ENCODE results near the gene CYP4F12.
A peak's percentile ranks its signal among the peaks of the same experiment; 100 is the strongest.

The CYP4F12 gene

GRCh38 chr19:15642807-15643206, 30.1 kb upstream of the CYP4F12 start:
- Histone ChIP-seq H3K4me3 (replicated peaks; ENCODE audit: insufficient read depth, low read length) (no peak overlapping the region; the same call in 1 of the 2 replicates), H3K27me3 (ENCODE audit: insufficient read depth, poor library complexity, severe bottlenecking) (no peaks in the 10 kb centered on the region), H3K27ac (replicated peaks) (peak overlapping the region; percentile 89)
- no peak for DNase-seq (ENCODE audit: low read depth in 1 of 2, low spot score in 1 of 2)
- TF ChIP-seq POLR2AphosphoS5 (IDR thresholded peaks at IDR 0.05; ENCODE audit: low read depth): no peak
- no peak for TF ChIP-seq GABPA (IDR thresholded peaks at IDR 0.05; ENCODE audit: low read depth)
- no peak for TF ChIP-seq SPI1 (IDR thresholded peaks at IDR 0.05; ENCODE audit: borderline replicate concordance, low read depth)
- no peak for TF ChIP-seq REST (IDR thresholded peaks at IDR 0.05; ENCODE audit: insufficient replicate concordance, low read depth)
- TF ChIP-seq, protein P1, sequence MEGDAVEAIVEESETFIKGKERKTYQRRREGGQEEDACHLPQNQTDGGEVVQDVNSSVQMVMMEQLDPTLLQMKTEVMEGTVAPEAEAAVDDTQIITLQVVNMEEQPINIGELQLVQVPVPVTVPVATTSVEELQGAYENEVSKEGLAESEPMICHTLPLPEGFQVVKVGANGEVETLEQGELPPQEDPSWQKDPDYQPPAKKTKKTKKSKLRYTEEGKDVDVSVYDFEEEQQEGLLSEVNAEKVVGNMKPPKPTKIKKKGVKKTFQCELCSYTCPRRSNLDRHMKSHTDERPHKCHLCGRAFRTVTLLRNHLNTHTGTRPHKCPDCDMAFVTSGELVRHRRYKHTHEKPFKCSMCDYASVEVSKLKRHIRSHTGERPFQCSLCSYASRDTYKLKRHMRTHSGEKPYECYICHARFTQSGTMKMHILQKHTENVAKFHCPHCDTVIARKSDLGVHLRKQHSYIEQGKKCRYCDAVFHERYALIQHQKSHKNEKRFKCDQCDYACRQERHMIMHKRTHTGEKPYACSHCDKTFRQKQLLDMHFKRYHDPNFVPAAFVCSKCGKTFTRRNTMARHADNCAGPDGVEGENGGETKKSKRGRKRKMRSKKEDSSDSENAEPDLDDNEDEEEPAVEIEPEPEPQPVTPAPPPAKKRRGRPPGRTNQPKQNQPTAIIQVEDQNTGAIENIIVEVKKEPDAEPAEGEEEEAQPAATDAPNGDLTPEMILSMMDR (IDR thresholded peaks at IDR 0.05; ENCODE audit: insufficient read depth, low read length): no peak

DNA sequence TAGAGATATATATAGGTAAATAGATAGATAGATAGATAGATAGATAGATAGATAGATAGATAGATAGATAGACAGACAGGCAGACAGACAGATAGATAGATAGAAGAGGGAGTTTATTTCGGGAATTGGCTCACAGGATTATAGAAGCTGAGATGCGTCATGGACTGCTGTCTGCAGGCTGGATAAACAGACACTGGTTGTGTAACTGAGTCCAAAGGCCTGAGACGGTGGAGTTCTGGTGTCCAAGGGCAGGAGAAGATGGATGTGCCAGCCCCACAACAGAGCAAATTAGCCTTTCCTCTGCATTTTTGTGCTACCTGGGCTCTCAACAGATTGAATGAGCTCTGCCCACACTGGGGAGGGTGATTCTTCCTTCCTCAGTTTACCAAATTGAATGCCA, 29.5 kb upstream of the CYP4F12 start:
- no peak for DNase-seq (ENCODE audit: low read depth in 1 of 2, low spot score in 1 of 2)
- TF ChIP-seq POLR2AphosphoS5 (IDR thresholded peaks at IDR 0.05; ENCODE audit: low read depth) (no peak), SPI1 (IDR thresholded peaks at IDR 0.05; ENCODE audit: borderline replicate concordance, low read depth) (no peak)
- H3K27me3 ChIP-seq (ENCODE audit: insufficient read depth, poor library complexity, severe bottlenecking): no peaks in the 10 kb centered on the region
- H3K4me3 ChIP-seq (replicated peaks; ENCODE audit: insufficient read depth, low read length): no peak overlapping the region
- no peak overlapping the region for H3K27ac ChIP-seq (replicated peaks)

DNA sequence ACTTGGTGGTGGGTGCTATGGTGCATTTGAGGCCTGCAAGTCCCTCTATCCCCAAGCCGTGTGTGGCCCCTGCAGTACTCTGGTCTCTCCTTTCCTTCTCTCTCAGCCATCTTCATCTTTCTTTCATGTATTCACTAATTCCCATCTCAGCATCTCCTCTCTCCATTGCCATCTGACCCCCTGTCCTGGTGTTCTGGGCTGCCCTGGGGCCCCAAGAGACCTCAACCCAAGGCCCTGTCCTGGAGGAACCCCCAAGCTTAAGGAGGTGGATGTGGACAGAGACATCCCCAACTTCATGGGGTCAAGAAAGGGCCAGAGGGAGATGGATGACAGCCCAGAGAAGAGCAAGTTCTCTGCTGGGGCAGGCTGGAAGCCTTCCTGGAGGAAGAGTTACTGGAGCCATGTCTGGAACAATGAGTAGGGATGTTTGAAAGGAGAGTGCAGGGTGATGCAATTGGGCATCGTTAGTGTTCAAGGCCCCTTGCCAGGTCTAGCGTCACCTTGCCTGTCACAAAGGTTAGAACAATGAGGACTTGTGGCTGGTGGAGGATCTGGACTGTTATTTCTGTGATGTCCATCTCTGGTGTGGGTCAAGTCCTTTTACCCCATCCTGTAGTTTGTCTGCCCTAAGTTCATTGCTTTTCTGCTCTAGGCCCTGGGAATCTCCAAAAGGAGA, 28.7 kb upstream of the CYP4F12 start:
- Histone ChIP-seq H3K27ac (replicated peaks) (no peak overlapping the region), H3K4me3 (replicated peaks; ENCODE audit: insufficient read depth, low read length) (no peak overlapping the region), H3K27me3 (ENCODE audit: insufficient read depth, poor library complexity, severe bottlenecking) (no peaks in the 10 kb centered on the region)
- TF ChIP-seq SPI1 (IDR thresholded peaks at IDR 0.05; ENCODE audit: borderline replicate concordance, low read depth) (no peak), REST (IDR thresholded peaks at IDR 0.05; ENCODE audit: insufficient replicate concordance, low read depth) (no peak), POLR2AphosphoS5 (IDR thresholded peaks at IDR 0.05; ENCODE audit: low read depth) (no peak), GABPA (IDR thresholded peaks at IDR 0.05; ENCODE audit: low read depth) (no peak)
- TF ChIP-seq, protein P1 (IDR thresholded peaks at IDR 0.05; ENCODE audit: insufficient read depth, low read length): no peak
- DNase-seq (ENCODE audit: low read depth in 1 of 2, low spot score in 1 of 2): no peak

- H3K27me3 ChIP-seq (ENCODE audit: insufficient read depth, poor library complexity, severe bottlenecking): no peaks in the 10 kb centered on the region
- TF ChIP-seq SPI1 (IDR thresholded peaks at IDR 0.05; ENCODE audit: borderline replicate concordance, low read depth) (no peak), POLR2AphosphoS5 (IDR thresholded peaks at IDR 0.05; ENCODE audit: low read depth) (no peak), REST (IDR thresholded peaks at IDR 0.05; ENCODE audit: insufficient replicate concordance, low read depth) (no peak), GABPA (IDR thresholded peaks at IDR 0.05; ENCODE audit: low read depth) (no peak)
- TF ChIP-seq, protein P1 (IDR thresholded peaks at IDR 0.05; ENCODE audit: insufficient read depth, low read length): no peak
Observed at GRCh38 chr19:15644816-15645215, 28.1 kb upstream of the CYP4F12 start.

More at GRCh38 chr19:15644816-15645215, 28.1 kb upstream of the CYP4F12 start:
- no peak overlapping the region for H3K4me3 ChIP-seq (replicated peaks; ENCODE audit: insufficient read depth, low read length)
- no peak for DNase-seq (ENCODE audit: low read depth in 1 of 2, low spot score in 1 of 2)
- no peak overlapping the region for H3K27ac ChIP-seq (replicated peaks)
